HEK293 (cell line): ENCODE results near the gene MSL2.

Source experiments
- GLI2 ChIP-seq: fragments of 450-650 bp; formaldehyde crosslinking; IDR thresholded peaks from 2 replicates; pipeline ENCODE4; 2017; ENCODE audit warnings: missing biosample characterization, missing genetic modification characterization, low read depth, borderline replicate concordance
- KLF16 ChIP-seq: fragments of 450-650 bp; formaldehyde crosslinking; IDR thresholded peaks from 2 replicates; pipeline ENCODE4 v1.5.1; 2017; ENCODE audit warnings: missing biosample characterization, missing genetic modification characterization
- OSR2 ChIP-seq: fragments of 450-650 bp; formaldehyde crosslinking; IDR thresholded peaks from 2 replicates; pipeline ENCODE4 v1.5.1; 2016; ENCODE audit warnings: missing biosample characterization, missing genetic modification characterization
- SCRT1 ChIP-seq: fragments of 450-650 bp; formaldehyde crosslinking; IDR thresholded peaks from 2 replicates; pipeline ENCODE4 v1.5.1; 2016; ENCODE audit warnings: missing biosample characterization, missing genetic modification characterization, borderline replicate concordance
- TCF7L2 ChIP-seq: IDR thresholded peaks from 2 replicates; pipeline ENCODE4 v1.6.1; 2011; ENCODE audit warnings: low read depth, mild to moderate bottlenecking, inconsistent platforms, low read length, moderate library complexity, borderline replicate concordance
- ZFP69B ChIP-seq: fragments of 450-650 bp; formaldehyde crosslinking; IDR thresholded peaks from 2 replicates; pipeline ENCODE4 v1.5.1; 2016; ENCODE audit warnings: missing biosample characterization, missing genetic modification characterization
- ZNF132 ChIP-seq: fragments of 450-650 bp; formaldehyde crosslinking; IDR thresholded peaks from 2 replicates; pipeline ENCODE4 v1.5.1; 2017; ENCODE audit warnings: missing biosample characterization, missing genetic modification characterization, borderline replicate concordance
- ZNF19 ChIP-seq: fragments of 450-650 bp; formaldehyde crosslinking; IDR thresholded peaks from 2 replicates; pipeline ENCODE4; 2016; ENCODE audit warnings: missing biosample characterization, missing genetic modification characterization, low read depth
- ZNF239 ChIP-seq: fragments of 450-650 bp; formaldehyde crosslinking; IDR thresholded peaks from 2 replicates; pipeline ENCODE4 v1.5.1; 2016; ENCODE audit warnings: missing biosample characterization, missing genetic modification characterization
- ZNF324 ChIP-seq: fragments of 450-650 bp; formaldehyde crosslinking; IDR thresholded peaks from 2 replicates; pipeline ENCODE4 v1.5.1; 2016; ENCODE audit warnings: missing biosample characterization, missing genetic modification characterization
- ZNF335 ChIP-seq: fragments of 450-650 bp; formaldehyde crosslinking; conservative IDR thresholded peaks from 2 replicates; pipeline ENCODE4 v1.5.1; 2016; ENCODE audit warnings: missing biosample characterization, missing genetic modification characterization
- ZNF341 ChIP-seq: fragments of 450-650 bp; formaldehyde crosslinking; IDR thresholded peaks from 2 replicates; pipeline ENCODE4; 2016; ENCODE audit warnings: low read depth, missing biosample characterization, missing genetic modification characterization
- ZNF404 ChIP-seq: fragments of 450-650 bp; formaldehyde crosslinking; IDR thresholded peaks from 2 replicates; pipeline ENCODE4 v1.5.1; 2017; ENCODE audit warnings: missing biosample characterization, missing genetic modification characterization
- ZNF585B ChIP-seq: fragments of 450-650 bp; formaldehyde crosslinking; IDR thresholded peaks from 2 replicates; pipeline ENCODE4 v1.5.1; 2016; ENCODE audit warnings: missing biosample characterization, missing genetic modification characterization
- ZNF600 ChIP-seq: fragments of 450-650 bp; formaldehyde crosslinking; IDR thresholded peaks from 2 replicates; pipeline ENCODE4 v1.5.1; 2016; ENCODE audit warnings: missing biosample characterization, missing genetic modification characterization
- ZNF624 ChIP-seq: fragments of 450-650 bp; formaldehyde crosslinking; IDR thresholded peaks from 2 replicates; pipeline ENCODE4 v1.5.1; 2017; ENCODE audit warnings: missing biosample characterization, missing genetic modification characterization
- ZNF701 ChIP-seq: fragments of 450-650 bp; formaldehyde crosslinking; IDR thresholded peaks from 2 replicates; pipeline ENCODE4 v1.5.1; 2016; ENCODE audit warnings: missing biosample characterization, missing genetic modification characterization
- TF ChIP-seq, protein P1 (sequence below): fragments of 450-650 bp; formaldehyde crosslinking; IDR thresholded peaks from 2 replicates; pipeline ENCODE4 v1.5.1; 2016; ENCODE audit warnings: missing biosample characterization, missing genetic modification characterization
- TF ChIP-seq, protein P2 (sequence below): fragments of 450-650 bp; formaldehyde crosslinking; IDR thresholded peaks from 2 replicates; pipeline ENCODE4 v1.5.1; 2016; ENCODE audit warnings: missing biosample characterization, missing genetic modification characterization, low read depth
- TF ChIP-seq, protein P3 (sequence below): fragments of 450-650 bp; formaldehyde crosslinking; IDR thresholded peaks from 2 replicates; pipeline ENCODE4 v1.5.1; 2016; ENCODE audit warnings: missing biosample characterization, missing genetic modification characterization
- TF ChIP-seq, protein P4 (sequence below): fragments of 450-650 bp; formaldehyde crosslinking; IDR thresholded peaks from 2 replicates; pipeline ENCODE4 v1.5.1; 2016; ENCODE audit warnings: missing biosample characterization, missing genetic modification characterization

MSL2 gene

DNA sequence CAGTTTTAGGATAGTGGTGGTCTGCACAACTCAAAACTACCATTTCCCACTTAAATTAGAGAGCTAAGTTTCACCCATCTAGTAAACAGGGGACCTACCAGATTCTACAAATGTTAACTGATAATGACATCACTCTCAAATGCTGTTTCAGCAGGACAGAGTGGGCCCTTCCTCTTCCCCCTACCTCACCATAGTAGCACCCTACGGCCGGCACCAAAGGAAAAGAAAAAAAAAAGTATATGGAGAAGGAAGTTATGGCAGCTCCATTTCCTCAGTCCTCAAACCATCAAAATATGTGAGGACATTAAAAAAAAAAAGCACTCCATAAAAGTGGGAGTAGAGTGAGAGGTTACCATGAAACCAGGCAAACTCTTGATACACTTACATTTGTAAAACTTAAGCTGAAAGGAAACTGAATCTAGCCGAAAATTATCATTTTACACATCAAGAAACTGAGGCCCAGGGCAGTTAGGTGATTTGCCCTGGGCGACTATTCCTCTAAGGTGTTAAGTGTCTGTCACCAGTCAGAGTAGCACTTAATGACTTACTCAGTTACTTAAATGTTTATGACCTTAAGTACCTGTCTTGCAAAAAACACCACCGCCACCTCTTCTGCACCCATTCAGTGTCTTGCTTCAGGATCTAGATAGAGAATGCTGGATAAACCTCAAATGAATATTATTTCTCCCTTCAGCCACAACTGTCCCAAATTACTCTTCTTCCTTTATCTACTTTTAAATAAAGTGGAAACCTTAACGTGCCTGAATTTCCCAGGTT is 2.7 kb downstream of the MSL2 start (continued):
- TF ChIP-seq, protein P1, sequence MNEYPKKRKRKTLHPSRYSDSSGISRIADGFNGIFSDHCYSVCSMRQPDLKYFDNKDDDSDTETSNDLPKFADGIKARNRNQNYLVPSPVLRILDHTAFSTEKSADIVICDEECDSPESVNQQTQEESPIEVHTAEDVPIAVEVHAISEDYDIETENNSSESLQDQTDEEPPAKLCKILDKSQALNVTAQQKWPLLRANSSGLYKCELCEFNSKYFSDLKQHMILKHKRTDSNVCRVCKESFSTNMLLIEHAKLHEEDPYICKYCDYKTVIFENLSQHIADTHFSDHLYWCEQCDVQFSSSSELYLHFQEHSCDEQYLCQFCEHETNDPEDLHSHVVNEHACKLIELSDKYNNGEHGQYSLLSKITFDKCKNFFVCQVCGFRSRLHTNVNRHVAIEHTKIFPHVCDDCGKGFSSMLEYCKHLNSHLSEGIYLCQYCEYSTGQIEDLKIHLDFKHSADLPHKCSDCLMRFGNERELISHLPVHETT (tag by site-specific recombination) = 0 out of 2 replicates have a peak, but pooled peaks have one; percentile 13
- TF ChIP-seq ZNF335 (peak; percentile 55), ZFP69B (tag by site-specific recombination) (peak; percentile 96), ZNF701 (no peak), GLI2 (no peak), ZNF239 (tag by site-specific recombination) (no peak), KLF16 (no peak), SCRT1 (tag by site-specific recombination) (no peak), ZNF624 (no peak), ZNF404 (tag by site-specific recombination) (no peak), ZNF585B (tag by site-specific recombination) (no peak), OSR2 (tag by site-specific recombination) (peak; percentile 37; the same call in 1 of the 2 replicates), ZNF324 (no peak), ZNF132 (tag by site-specific recombination) (no peak), ZNF19 (tag by site-specific recombination) (no peak), ZNF600 (tag by site-specific recombination) (0 out of 2 replicates have a peak, but pooled peaks have one; percentile 16), TCF7L2 (no peak), ZNF341 (tag by site-specific recombination) (no peak)
- TF ChIP-seq, protein P2, sequence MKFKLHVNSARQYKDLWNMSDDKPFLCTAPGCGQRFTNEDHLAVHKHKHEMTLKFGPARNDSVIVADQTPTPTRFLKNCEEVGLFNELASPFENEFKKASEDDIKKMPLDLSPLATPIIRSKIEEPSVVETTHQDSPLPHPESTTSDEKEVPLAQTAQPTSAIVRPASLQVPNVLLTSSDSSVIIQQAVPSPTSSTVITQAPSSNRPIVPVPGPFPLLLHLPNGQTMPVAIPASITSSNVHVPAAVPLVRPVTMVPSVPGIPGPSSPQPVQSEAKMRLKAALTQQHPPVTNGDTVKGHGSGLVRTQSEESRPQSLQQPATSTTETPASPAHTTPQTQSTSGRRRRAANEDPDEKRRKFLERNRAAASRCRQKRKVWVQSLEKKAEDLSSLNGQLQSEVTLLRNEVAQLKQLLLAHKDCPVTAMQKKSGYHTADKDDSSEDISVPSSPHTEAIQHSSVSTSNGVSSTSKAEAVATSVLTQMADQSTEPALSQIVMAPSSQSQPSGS (tag by site-specific recombination) = peak; percentile 90
- TF ChIP-seq, protein P3, sequence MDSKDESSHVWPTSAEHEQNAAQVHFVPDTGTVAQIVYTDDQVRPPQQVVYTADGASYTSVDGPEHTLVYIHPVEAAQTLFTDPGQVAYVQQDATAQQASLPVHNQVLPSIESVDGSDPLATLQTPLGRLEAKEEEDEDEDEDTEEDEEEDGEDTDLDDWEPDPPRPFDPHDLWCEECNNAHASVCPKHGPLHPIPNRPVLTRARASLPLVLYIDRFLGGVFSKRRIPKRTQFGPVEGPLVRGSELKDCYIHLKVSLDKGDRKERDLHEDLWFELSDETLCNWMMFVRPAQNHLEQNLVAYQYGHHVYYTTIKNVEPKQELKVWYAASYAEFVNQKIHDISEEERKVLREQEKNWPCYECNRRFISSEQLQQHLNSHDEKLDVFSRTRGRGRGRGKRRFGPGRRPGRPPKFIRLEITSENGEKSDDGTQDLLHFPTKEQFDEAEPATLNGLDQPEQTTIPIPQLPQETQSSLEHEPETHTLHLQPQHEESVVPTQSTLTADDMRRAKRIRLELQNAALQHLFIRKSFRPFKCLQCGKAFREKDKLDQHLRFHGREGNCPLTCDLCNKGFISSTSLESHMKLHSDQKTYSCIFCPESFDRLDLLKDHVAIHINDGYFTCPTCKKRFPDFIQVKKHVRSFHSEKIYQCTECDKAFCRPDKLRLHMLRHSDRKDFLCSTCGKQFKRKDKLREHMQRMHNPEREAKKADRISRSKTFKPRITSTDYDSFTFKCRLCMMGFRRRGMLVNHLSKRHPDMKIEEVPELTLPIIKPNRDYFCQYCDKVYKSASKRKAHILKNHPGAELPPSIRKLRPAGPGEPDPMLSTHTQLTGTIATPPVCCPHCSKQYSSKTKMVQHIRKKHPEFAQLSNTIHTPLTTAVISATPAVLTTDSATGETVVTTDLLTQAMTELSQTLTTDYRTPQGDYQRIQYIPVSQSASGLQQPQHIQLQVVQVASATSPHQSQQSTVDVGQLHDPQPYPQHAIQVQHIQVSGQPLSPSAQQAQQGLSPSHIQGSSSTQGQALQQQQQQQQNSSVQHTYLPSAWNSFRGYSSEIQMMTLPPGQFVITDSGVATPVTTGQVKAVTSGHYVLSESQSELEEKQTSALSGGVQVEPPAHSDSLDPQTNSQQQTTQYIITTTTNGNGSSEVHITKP = peak; percentile 99
- TF ChIP-seq, protein P4, sequence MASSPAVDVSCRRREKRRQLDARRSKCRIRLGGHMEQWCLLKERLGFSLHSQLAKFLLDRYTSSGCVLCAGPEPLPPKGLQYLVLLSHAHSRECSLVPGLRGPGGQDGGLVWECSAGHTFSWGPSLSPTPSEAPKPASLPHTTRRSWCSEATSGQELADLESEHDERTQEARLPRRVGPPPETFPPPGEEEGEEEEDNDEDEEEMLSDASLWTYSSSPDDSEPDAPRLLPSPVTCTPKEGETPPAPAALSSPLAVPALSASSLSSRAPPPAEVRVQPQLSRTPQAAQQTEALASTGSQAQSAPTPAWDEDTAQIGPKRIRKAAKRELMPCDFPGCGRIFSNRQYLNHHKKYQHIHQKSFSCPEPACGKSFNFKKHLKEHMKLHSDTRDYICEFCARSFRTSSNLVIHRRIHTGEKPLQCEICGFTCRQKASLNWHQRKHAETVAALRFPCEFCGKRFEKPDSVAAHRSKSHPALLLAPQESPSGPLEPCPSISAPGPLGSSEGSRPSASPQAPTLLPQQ (tag by site-specific recombination) = peak; percentile 98
